ENCODE measurements around the gene BNC1.
"Not testable (repeated sequence)": the region's sequence is repeated elsewhere in the genome, so short reads cannot be mapped to it uniquely, and the experiment has no call there.

Gene BNC1

GRCh38 chr15:83248151-83249029 is 36.1 kb downstream of the BNC1 start:
- DNase-seq (ENCODE audit: low read depth in 1 of 2, low spot score in 1 of 2), result no peak

GRCh38 chr15:83243634-83244033 is 40.8 kb downstream of the BNC1 start:
- DNase-seq (ENCODE audit: low read depth in 1 of 2, low spot score in 1 of 2), result no peak

- no peak for DNase-seq (ENCODE audit: low read depth in 1 of 2, low spot score in 1 of 2)
Measured at GRCh38 chr15:83230242-83230641, 54.2 kb downstream of the BNC1 start.

- no peak for DNase-seq (ENCODE audit: low read depth in 1 of 2, low spot score in 1 of 2)
Measured at GRCh38 chr15:83225449-83225848, 59.0 kb downstream of the BNC1 start.

- not testable (repeated sequence) for DNase-seq (ENCODE audit: low read depth in 1 of 2, low spot score in 1 of 2)
Measured at GRCh38 chr15:83221781-83222180, 62.7 kb downstream of the BNC1 start.

- DNase-seq (ENCODE audit: low read depth in 1 of 2, low spot score in 1 of 2), result no peak
Measured at GRCh38 chr15:83219026-83219425, 65.4 kb downstream of the BNC1 start.

- DNase-seq (ENCODE audit: low read depth in 1 of 2, low spot score in 1 of 2), result no peak
Measured at GRCh38 chr15:83215306-83215705, 69.2 kb downstream of the BNC1 start.

- no peak for DNase-seq (ENCODE audit: low read depth in 1 of 2, low spot score in 1 of 2)
Measured at GRCh38 chr15:83210619-83211018, 73.8 kb downstream of the BNC1 start.

GRCh38 chr15:83209333-83209732 is 75.1 kb downstream of the BNC1 start:
- DNase-seq (ENCODE audit: low read depth in 1 of 2, low spot score in 1 of 2), result no peak

GRCh38 chr15:83208367-83208661 is 76.2 kb downstream of the BNC1 start:
- no peak for DNase-seq (ENCODE audit: low read depth in 1 of 2, low spot score in 1 of 2)

- DNase-seq (ENCODE audit: low read depth in 1 of 2, low spot score in 1 of 2), result no peak
Measured at GRCh38 chr15:83207660-83208366, 76.7 kb downstream of the BNC1 start, which contains the start of gene HDGFL3. TSS of gene HDGFL3 (minus strand) at chr15:83207823. CDS start at chr15:83207414, 409 bp downstream.

GRCh38 chr15:83207009-83207659 is 77.3 kb downstream of the BNC1 start:
- DNase-seq (ENCODE audit: low read depth in 1 of 2, low spot score in 1 of 2), result no peak

GRCh38 chr15:83206526-83207008 is 77.9 kb downstream of the BNC1 start:
- DNase-seq (ENCODE audit: low read depth in 1 of 2, low spot score in 1 of 2), result no peak
